Measurements from ENCODE around the gene RDH13.
A peak's percentile ranks its signal among the peaks of the same experiment; 100 is the strongest.

Gene RDH13

GRCh38 chr19:55084416-55084815, 21.5 kb upstream of the RDH13 start:
- no peak for TF ChIP-seq CTCF (IDR thresholded peaks at IDR 0.05)
- no peak overlapping the region for H3K4me3 ChIP-seq
- DNase-seq (ENCODE audit: low spot score): no peak
- H3K27ac ChIP-seq: no peak overlapping the region

GRCh38 chr19:55083004-55083850, 20.3 kb upstream of the RDH13 start:
- H3K27ac ChIP-seq: no peak overlapping the region
- TF ChIP-seq CTCF (IDR thresholded peaks at IDR 0.05): no peak
- no peak overlapping the region for H3K4me3 ChIP-seq
- DNase-seq (ENCODE audit: low spot score): no peak

GRCh38 chr19:55082020-55082851, 19.3 kb upstream of the RDH13 start:
- H3K4me3 ChIP-seq: peak overlapping the region; percentile 72
- no peak for TF ChIP-seq CTCF (IDR thresholded peaks at IDR 0.05)
- no peak for DNase-seq (ENCODE audit: low spot score)
- no peak overlapping the region for H3K27ac ChIP-seq

- H3K27ac ChIP-seq: no peak overlapping the region
- H3K4me3 ChIP-seq: peak overlapping the region; percentile 72
- TF ChIP-seq CTCF (IDR thresholded peaks at IDR 0.05): no peak
- no peak for DNase-seq (ENCODE audit: low spot score)
These were observed 18.7 kb upstream of the RDH13 start for GRCh38 chr19:55081770-55082019.

- DNase-seq (ENCODE audit: low spot score): no peak
- no peak for TF ChIP-seq CTCF (IDR thresholded peaks at IDR 0.05)
- Histone ChIP-seq H3K4me3 (peak overlapping the region; percentile 72), H3K27ac (no peak overlapping the region)
These were observed 18.2 kb upstream of the RDH13 start for GRCh38 chr19:55080968-55081769.

- peak overlapping the region; percentile 72 for H3K4me3 ChIP-seq
- TF ChIP-seq CTCF (IDR thresholded peaks at IDR 0.05): no peak
- no peak overlapping the region for H3K27ac ChIP-seq
- DNase-seq (ENCODE audit: low spot score): no peak
These were observed 17.4 kb upstream of the RDH13 start for GRCh38 chr19:55080121-55080967.

Data from coronary artery (tissue), 2 donors.